H9 (cell line): ENCODE data around the gene AGXT. TPM values are rescaled to one million over a fixed set of nuclear protein-coding genes. Genes with fewer than 3 reads are reported as not detected.
A peak's percentile ranks its signal among the peaks of the same experiment; 100 is the strongest.

Experiments
- DNase-seq: peaks from one replicate; pipeline ENCODE4 v3.0.0-alpha.2; 2017
- H2AFZ ChIP-seq: one replicate; pipeline ENCODE4 v1.6.1; 2013; ENCODE audit warnings: mild to moderate bottlenecking, low read length, control low read depth, moderate library complexity
- H2AK5ac ChIP-seq: 2 replicates; pipeline ENCODE4 v1.6.1; 2013; ENCODE audit warnings: low read length, control low read depth, mixed read lengths; ENCODE audit not compliant: insufficient read length
- H2BK120ac ChIP-seq: one replicate; pipeline ENCODE4 v1.6.1; 2013; ENCODE audit warnings: low read depth, mild to moderate bottlenecking, low read length, control low read depth, inconsistent platforms; ENCODE audit not compliant: poor library complexity, severe bottlenecking
- H2BK12ac ChIP-seq: 2 replicates; pipeline ENCODE4 v1.6.1; 2013; ENCODE audit warnings: low read length, control low read depth, mixed read lengths, low read depth; ENCODE audit not compliant: insufficient read length
- H2BK15ac ChIP-seq: 2 replicates; pipeline ENCODE4 v1.6.1; 2013; ENCODE audit warnings: low read depth, low read length, control low read depth
- H2BK20ac ChIP-seq: one replicate; pipeline ENCODE4 v1.6.1; 2013; ENCODE audit warnings: low read depth, mild to moderate bottlenecking, low read length, control low read depth, inconsistent platforms; ENCODE audit not compliant: poor library complexity, severe bottlenecking
- H2BK5ac ChIP-seq: 2 replicates; pipeline ENCODE4 v1.6.1; 2013; ENCODE audit warnings: low read length, control low read depth, mixed read lengths; ENCODE audit not compliant: insufficient read length
- H3K14ac ChIP-seq: 2 replicates; pipeline ENCODE4 v1.6.1; 2013; ENCODE audit warnings: low read length, control low read depth; ENCODE audit not compliant: insufficient read depth
- H3K18ac ChIP-seq: 2 replicates; pipeline ENCODE4 v1.6.1; 2013; ENCODE audit warnings: low read depth, mild to moderate bottlenecking, mixed read lengths, low read length, control low read depth; ENCODE audit not compliant: insufficient read length
- H3K23ac ChIP-seq: 2 replicates; pipeline ENCODE4 v1.6.1; 2013; ENCODE audit warnings: low read length, control low read depth, mixed read lengths, low read depth; ENCODE audit not compliant: insufficient read length
- H3K23me2 ChIP-seq: 2 replicates; pipeline ENCODE4 v1.6.1; 2013; ENCODE audit warnings: low read depth, mild to moderate bottlenecking, mixed read lengths, low read length, control low read depth; ENCODE audit not compliant: insufficient read length, poor library complexity, severe bottlenecking
- H3K27ac ChIP-seq: 2 replicates; pipeline ENCODE4 v1.5.1; 2013; ENCODE audit warnings: low read length, control low read depth, mixed read lengths, low read depth; ENCODE audit not compliant: insufficient read length
- H3K27me3 ChIP-seq: 2 replicates; pipeline ENCODE4 v1.6.1; 2013; ENCODE audit warnings: low read length, control low read depth, inconsistent platforms; ENCODE audit not compliant: insufficient read depth
- H3K4ac ChIP-seq: 2 replicates; pipeline ENCODE4 v1.6.1; 2013; ENCODE audit warnings: low read depth, mild to moderate bottlenecking, control low read depth, inconsistent platforms, low read length, moderate library complexity
- H3K4me1 ChIP-seq: 2 replicates; pipeline ENCODE4 v1.6.1; 2013; ENCODE audit warnings: low read length, control low read depth, inconsistent platforms; ENCODE audit not compliant: insufficient read depth
- H3K4me2 ChIP-seq: 2 replicates; pipeline ENCODE4 v1.6.1; 2013; ENCODE audit warnings: low read length, control low read depth, mixed read lengths; ENCODE audit not compliant: insufficient read length, insufficient read depth
- H3K56ac ChIP-seq: 2 replicates; pipeline ENCODE4 v1.6.1; 2013; ENCODE audit warnings: low read depth, mild to moderate bottlenecking, mixed read lengths, low read length, control low read depth; ENCODE audit not compliant: insufficient read length
- H3K79me1 ChIP-seq: 2 replicates; pipeline ENCODE4 v1.6.1; 2013; ENCODE audit warnings: low read depth, mild to moderate bottlenecking, moderate library complexity, low read length, control low read depth, inconsistent platforms; ENCODE audit not compliant: insufficient read depth, poor library complexity, severe bottlenecking
- H3K79me2 ChIP-seq: 2 replicates; pipeline ENCODE4 v1.6.1; 2013; ENCODE audit warnings: low read length, control low read depth, inconsistent platforms; ENCODE audit not compliant: insufficient read depth
- H3K9ac ChIP-seq: 2 replicates; pipeline ENCODE4 v1.6.1; 2013; ENCODE audit warnings: low read length, control low read depth, mixed read lengths; ENCODE audit not compliant: insufficient read length; ENCODE audit errors: extremely low read depth
- H3K9me3 ChIP-seq: one replicate; pipeline ENCODE4 v1.6.1; 2013; ENCODE audit warnings: low read depth, low read length, inconsistent platforms; ENCODE audit not compliant: control insufficient read depth
- H3T11ph ChIP-seq: one replicate; pipeline ENCODE4 v1.6.1; 2013; ENCODE audit warnings: mild to moderate bottlenecking, low read length, control low read depth, inconsistent platforms
- H4K20me1 ChIP-seq: one replicate; pipeline ENCODE4 v1.6.1; 2013; ENCODE audit not compliant: control insufficient read depth, insufficient read length, insufficient read depth
- H4K5ac ChIP-seq: 2 replicates; pipeline ENCODE4 v1.6.1; 2013; ENCODE audit warnings: low read depth, mild to moderate bottlenecking, mixed read lengths, low read length, control low read depth; ENCODE audit not compliant: insufficient read length
- H4K8ac ChIP-seq: replicated peaks from 2 replicates; pipeline ENCODE4 v1.6.1; 2013; ENCODE audit warnings: low read length, control low read depth, mixed read lengths, low read depth; ENCODE audit not compliant: insufficient read length
- H4K91ac ChIP-seq: 2 replicates; pipeline ENCODE4 v1.6.1; 2013; ENCODE audit warnings: low read depth, mild to moderate bottlenecking, moderate library complexity, mixed read lengths, low read length, control low read depth; ENCODE audit not compliant: insufficient read length
- H3K27ac Mint-ChIP-seq, 3 experiments: 2 replicates in 2 of 3; 3 replicates in 1 of 3; pipeline ENCODE4 v1.8.0; 2020 to 2021; ENCODE audit warnings: mixed read lengths in 3 of 3, mild to moderate bottlenecking in 1 of 3, moderate library complexity in 1 of 3
- H3K27me3 Mint-ChIP-seq: 2 replicates; pipeline ENCODE4 v1.8.0; 2021; ENCODE audit warnings: low read depth, mild to moderate bottlenecking, moderate library complexity, mixed read lengths
- H3K36me3 Mint-ChIP-seq, 3 experiments: 2 replicates in 2 of 3; 3 replicates in 1 of 3; pipeline ENCODE4 v1.8.0; 2020 to 2021; ENCODE audit warnings: low read depth in 3 of 3, mixed read lengths in 3 of 3; ENCODE audit not compliant: insufficient read depth in 1 of 3
- H3K4me1 Mint-ChIP-seq, 2 experiments: 2 replicates each; pipeline ENCODE4 v1.8.0; 2020; ENCODE audit warnings: mixed read lengths in 2 of 2
- H3K4me3 Mint-ChIP-seq, 2 experiments: 2 replicates in 1 of 2; 3 replicates in 1 of 2; pipeline ENCODE4 v1.8.0; 2020 to 2021; ENCODE audit warnings: mild to moderate bottlenecking in 2 of 2, mixed read lengths in 2 of 2, moderate library complexity in 1 of 2
- H3K9me3 Mint-ChIP-seq, 2 experiments: 2 replicates in 1 of 2; 3 replicates in 1 of 2; pipeline ENCODE4 v1.8.0; 2020; ENCODE audit warnings: mild to moderate bottlenecking in 2 of 2, mixed read lengths in 2 of 2, moderate library complexity in 1 of 2
- WGBS: extraction: QIAGEN DNeasy Blood & Tissue Kit; methylation state at CpG from one replicate; pipeline ENCODE4 v1.1.7; 2013; ENCODE audit warnings: missing lambda C conversion rate, low lambda C conversion rate, mixed read lengths; ENCODE audit not compliant: insufficient read length; ENCODE audit errors: extremely low coverage; 5-methylcytosine and 5-hydroxymethylcytosine counted together
- total RNA-seq: library from RNA; stranded (reverse); gene quantifications from 2 replicates; pipeline ENCODE4 v1.2.1, GENCODE V29; 2021
- TF ChIP-seq, protein P1 (sequence below): fragments of 200-600 bp; sonication (generic); conservative IDR thresholded peaks from 3 replicates; pipeline ENCODE4 v1.8.0; 2021; ENCODE audit warnings: antibody characterized with exemption, mild to moderate bottlenecking

AGXT gene
- total RNA-seq, 1 experiment from 2014 or later: not detected

GRCh38 chr2:240886023-240886565 is 17.5 kb downstream of the AGXT start:
- no peaks in the 10 kb centered on the region for H3K27me3 ChIP-seq
- no peak overlapping the region for H3K14ac ChIP-seq
- no peak overlapping the region for H4K8ac ChIP-seq
- DNase-seq: no peak
- Mint-ChIP-seq H3K27ac (peak overlapping the region in 1 of 3 experiments; percentile 25; a peak in 2 of 7 replicates), H3K27me3 (no peaks in the 10 kb centered on the region; the same call in 1 of the 2 replicates), H3K4me3 (no peak overlapping the region; a peak in 1 of 5 replicates), H3K36me3 (no peaks in the 10 kb centered on the region), H3K9me3 (no peaks in the 10 kb centered on the region), H3K4me1 (peaks cover 4 to 6% of the 10 kb centered on the region in 2 experiments)
- no peaks in the 10 kb centered on the region for H3K9me3 ChIP-seq
- no peaks in the 10 kb centered on the region for H4K20me1 ChIP-seq
- H2BK15ac ChIP-seq: no peak overlapping the region
- H3K27ac ChIP-seq: no peak overlapping the region
- H3K9ac ChIP-seq: no peak overlapping the region
- no peak overlapping the region for H2BK5ac ChIP-seq
- TF ChIP-seq, protein P1, sequence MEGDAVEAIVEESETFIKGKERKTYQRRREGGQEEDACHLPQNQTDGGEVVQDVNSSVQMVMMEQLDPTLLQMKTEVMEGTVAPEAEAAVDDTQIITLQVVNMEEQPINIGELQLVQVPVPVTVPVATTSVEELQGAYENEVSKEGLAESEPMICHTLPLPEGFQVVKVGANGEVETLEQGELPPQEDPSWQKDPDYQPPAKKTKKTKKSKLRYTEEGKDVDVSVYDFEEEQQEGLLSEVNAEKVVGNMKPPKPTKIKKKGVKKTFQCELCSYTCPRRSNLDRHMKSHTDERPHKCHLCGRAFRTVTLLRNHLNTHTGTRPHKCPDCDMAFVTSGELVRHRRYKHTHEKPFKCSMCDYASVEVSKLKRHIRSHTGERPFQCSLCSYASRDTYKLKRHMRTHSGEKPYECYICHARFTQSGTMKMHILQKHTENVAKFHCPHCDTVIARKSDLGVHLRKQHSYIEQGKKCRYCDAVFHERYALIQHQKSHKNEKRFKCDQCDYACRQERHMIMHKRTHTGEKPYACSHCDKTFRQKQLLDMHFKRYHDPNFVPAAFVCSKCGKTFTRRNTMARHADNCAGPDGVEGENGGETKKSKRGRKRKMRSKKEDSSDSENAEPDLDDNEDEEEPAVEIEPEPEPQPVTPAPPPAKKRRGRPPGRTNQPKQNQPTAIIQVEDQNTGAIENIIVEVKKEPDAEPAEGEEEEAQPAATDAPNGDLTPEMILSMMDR: no peak
- no peaks in the 10 kb centered on the region for H3K23me2 ChIP-seq
- no peak overlapping the region for H3K56ac ChIP-seq
- no peak overlapping the region for H3K18ac ChIP-seq
- H2BK120ac ChIP-seq: no peak overlapping the region
- H3K79me1 ChIP-seq: no peaks in the 10 kb centered on the region
- H3T11ph ChIP-seq: no peak overlapping the region
- no peak overlapping the region for H2AK5ac ChIP-seq
- H4K91ac ChIP-seq: no peak overlapping the region
- no peak overlapping the region for H2BK12ac ChIP-seq
- no peak overlapping the region for H3K4me2 ChIP-seq
- H2BK20ac ChIP-seq: no peak overlapping the region
- no peak overlapping the region for H2AFZ ChIP-seq
- no peak overlapping the region for H4K5ac ChIP-seq
- H3K23ac ChIP-seq: no peak overlapping the region
- no peaks in the 10 kb centered on the region for H3K79me2 ChIP-seq
- H3K4ac ChIP-seq: no peak overlapping the region
- no CpG with 5 or more reads among the region's 5 CpGs for WGBS
- no peaks in the 10 kb centered on the region for H3K4me1 ChIP-seq
